Activated CD4-positive, CD25-positive, alpha-beta regulatory T cell treated with anti-CD3 and anti-CD28 coated beads, Interleukin-2, amount 50 U/mL, for 72 hours (primary cell): ENCODE results near the gene GALNT7.
"Not testable (repeated sequence)": the region's sequence is repeated elsewhere in the genome, so short reads cannot be mapped to it uniquely, and the experiment has no call there.

Experiments used
- DNase-seq: peaks from one replicate; pipeline ENCODE4 v3.0.0; 2021

Gene GALNT7

GRCh38 chr4:173168396-173169177 is at the start of gene GALNT7:
Gene GALNT7, plus strand, starts transcription at chr4:173168811. Its CDS starts 25 bp downstream, at chr4:173168836.
- peak; percentile 58 for DNase-seq

- DNase-seq = not testable (repeated sequence)
Observed at GRCh38 chr4:173118819-173119218, 49.8 kb upstream of the GALNT7 start.

GRCh38 chr4:173119818-173120217 is 48.8 kb upstream of the GALNT7 start:
- no peak for DNase-seq

GRCh38 chr4:173121076-173121561 is 47.5 kb upstream of the GALNT7 start:
- no peak for DNase-seq

- DNase-seq = no peak
Observed at GRCh38 chr4:173124209-173124865, 44.3 kb upstream of the GALNT7 start.

- DNase-seq = no peak
Observed at GRCh38 chr4:173125216-173125812, 43.3 kb upstream of the GALNT7 start.

GRCh38 chr4:173128199-173128890 is 40.3 kb upstream of the GALNT7 start:
- DNase-seq = no peak

- no peak for DNase-seq
Observed at GRCh38 chr4:173130687-173131086, 37.9 kb upstream of the GALNT7 start.

- no peak for DNase-seq
Observed at GRCh38 chr4:173134426-173134825, 34.2 kb upstream of the GALNT7 start.

GRCh38 chr4:173135241-173135847 is 33.3 kb upstream of the GALNT7 start:
- no peak for DNase-seq

- DNase-seq = no peak
Observed at GRCh38 chr4:173138624-173139023, 30.0 kb upstream of the GALNT7 start.

- no peak for DNase-seq
Observed at GRCh38 chr4:173139561-173139960, 29.1 kb upstream of the GALNT7 start.

- no peak for DNase-seq
Observed at GRCh38 chr4:173145131-173145530, 23.5 kb upstream of the GALNT7 start.

- no peak for DNase-seq
Observed at GRCh38 chr4:173146456-173146855, 22.2 kb upstream of the GALNT7 start.

- DNase-seq = no peak
Observed at GRCh38 chr4:173151496-173151895, 17.1 kb upstream of the GALNT7 start.

- DNase-seq = no peak
Observed at GRCh38 chr4:173152104-173152503, 16.5 kb upstream of the GALNT7 start.

GRCh38 chr4:173153445-173153844 is 15.2 kb upstream of the GALNT7 start:
- DNase-seq = no peak

GRCh38 chr4:173159791-173160190 is 8.8 kb upstream of the GALNT7 start:
- no peak for DNase-seq

GRCh38 chr4:173160871-173161270 is 7.7 kb upstream of the GALNT7 start:
- no peak for DNase-seq

- no peak for DNase-seq
Observed at GRCh38 chr4:173161311-173161710, 7.3 kb upstream of the GALNT7 start.

- no peak for DNase-seq
Observed at GRCh38 chr4:173165706-173166105, 2.9 kb upstream of the GALNT7 start.

GRCh38 chr4:173166491-173166890 is 2.1 kb upstream of the GALNT7 start:
- DNase-seq = no peak
